Lung (tissue), 12 donors: ENCODE data around the gene IFITM10. TPM values are rescaled to one million over a fixed set of nuclear protein-coding genes. Genes with fewer than 3 reads are reported as not detected.
A peak's percentile ranks its signal among the peaks of the same experiment; 100 is the strongest.

Source experiments
- ATAC-seq: fragments of 200-7000 bp; cut with Tn5 transposase; one replicate; pipeline ENCODE4 v1.9.1; 2020; ENCODE audit warnings: moderate number of reproducible peaks; ENCODE audit not compliant: insufficient read depth, low FRiP score
- DNase-seq, 3 donors: peaks; one replicate each; pipeline ENCODE4 v3.0.0-alpha.2; 2013 to 2017
- H3K27ac ChIP-seq, 2 donors: one replicate each; pipeline ENCODE4 v1.5.1; 2013; ENCODE audit warnings: mild to moderate bottlenecking in 2 of 2, moderate library complexity in 2 of 2, control low read depth in 1 of 2, inconsistent platforms in 1 of 2, low read depth in 1 of 2, low read length in 1 of 2
- H3K27me3 ChIP-seq, 3 donors: one replicate each; pipeline ENCODE4 v1.5.1; 2013; ENCODE audit warnings: low read length in 2 of 3; ENCODE audit not compliant: control insufficient read depth in 3 of 3, insufficient read depth in 3 of 3
- H3K36me3 ChIP-seq, 4 donors: one replicate each; pipeline ENCODE4 v1.5.1; 2013; ENCODE audit warnings: low read length in 4 of 4, mild to moderate bottlenecking in 1 of 4, moderate library complexity in 1 of 4; ENCODE audit not compliant: control insufficient read depth in 4 of 4, insufficient read depth in 4 of 4
- H3K4me1 ChIP-seq, 5 donors: one replicate each; pipeline ENCODE4 v1.5.1; 2013; ENCODE audit warnings: low read length in 5 of 5, mild to moderate bottlenecking in 2 of 5, moderate library complexity in 1 of 5; ENCODE audit not compliant: control insufficient read depth in 5 of 5, insufficient read depth in 5 of 5
- H3K4me3 ChIP-seq: one replicate; pipeline ENCODE4 v1.5.1; 2013; ENCODE audit warnings: mild to moderate bottlenecking, control low read depth, moderate library complexity
- H3K9ac ChIP-seq, 2 donors: one replicate each; pipeline ENCODE4 v1.5.1; 2013; ENCODE audit warnings: low read length in 2 of 2, control low read depth in 1 of 2; ENCODE audit not compliant: insufficient read depth in 1 of 2
- H3K9me3 ChIP-seq, 4 donors: one replicate each; pipeline ENCODE4 v1.5.1; 2013; ENCODE audit warnings: low read length in 3 of 4, mild to moderate bottlenecking in 1 of 4, moderate library complexity in 1 of 4; ENCODE audit not compliant: control insufficient read depth in 4 of 4, insufficient read depth in 3 of 4
- WGBS, 2 donors: extraction: QIAGEN DNeasy Blood & Tissue Kit; methylation state at CpG; one replicate each; pipeline ENCODE4 v1.1.7; 2013; 5-methylcytosine and 5-hydroxymethylcytosine counted together
- polyA plus RNA-seq, 2 donors: library from polyadenylated mRNA; stranded (reverse); fragments of 200-250 nt; gene quantifications; one replicate each; pipeline ENCODE4 v1.2.1, GENCODE V29; 2013
- total RNA-seq, 2 donors: library from RNA; depleted of rRNA in 1 of 2; stranded (reverse); fragments of >200 nt in 1 of 2; gene quantifications; one replicate each; pipeline ENCODE4 v1.2.1, GENCODE V29; 2014 to 2021
- TF ChIP-seq, protein P1 (sequence below): IDR thresholded peaks from 2 replicates; pipeline ENCODE4 v1.5.1; 2012; ENCODE audit warnings: mild to moderate bottlenecking; ENCODE audit errors: control extremely low read depth, extremely low read depth
- donor health status: control.
- donor health status: control.
- donor health status: Bipolar disorder and iron deficiency.
- donor health status: healthy.
- donor health status: DM: yes; HTN: yes; CAD: no.

Gene IFITM10
- total and polyA plus RNA-seq, 4 donors: 0.40 to 18.8 (median 2.7) TPM

DNA sequence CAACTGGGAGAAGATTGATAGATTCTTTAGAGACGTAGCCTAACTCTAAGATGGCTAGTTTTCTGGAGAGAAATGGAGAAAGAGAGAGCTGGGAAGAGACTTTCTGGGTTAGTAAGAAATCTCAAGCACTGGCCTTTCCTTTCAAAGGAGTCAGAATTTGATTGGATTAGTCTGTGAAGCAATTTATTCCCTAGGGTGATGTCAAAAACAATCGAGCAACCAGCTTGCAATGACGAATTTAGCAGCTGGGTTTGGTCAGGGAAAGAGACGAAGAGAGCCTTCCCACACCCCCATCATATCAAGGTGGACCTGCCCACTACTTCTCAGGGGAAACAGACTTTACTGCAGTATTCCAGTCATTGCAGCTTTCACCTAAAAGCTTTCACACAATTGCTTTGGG, 42.6 kb downstream of the IFITM10 start:
- H3K9ac ChIP-seq: no peak overlapping the region
- DNase-seq (no peak), ATAC-seq (no peak)
- 40 to 71% methylated on average over 4 of the region's 4 CpGs for WGBS, 2 donors
- H3K27ac ChIP-seq: no peak overlapping the region
- no peak overlapping the region for H3K4me3 ChIP-seq
- H3K27me3 ChIP-seq: no peaks in the 10 kb centered on the region
- no peaks in the 10 kb centered on the region for H3K4me1 ChIP-seq
- no peaks in the 10 kb centered on the region for H3K36me3 ChIP-seq
- H3K9me3 ChIP-seq: no peaks in the 10 kb centered on the region
- TF ChIP-seq, protein P1, sequence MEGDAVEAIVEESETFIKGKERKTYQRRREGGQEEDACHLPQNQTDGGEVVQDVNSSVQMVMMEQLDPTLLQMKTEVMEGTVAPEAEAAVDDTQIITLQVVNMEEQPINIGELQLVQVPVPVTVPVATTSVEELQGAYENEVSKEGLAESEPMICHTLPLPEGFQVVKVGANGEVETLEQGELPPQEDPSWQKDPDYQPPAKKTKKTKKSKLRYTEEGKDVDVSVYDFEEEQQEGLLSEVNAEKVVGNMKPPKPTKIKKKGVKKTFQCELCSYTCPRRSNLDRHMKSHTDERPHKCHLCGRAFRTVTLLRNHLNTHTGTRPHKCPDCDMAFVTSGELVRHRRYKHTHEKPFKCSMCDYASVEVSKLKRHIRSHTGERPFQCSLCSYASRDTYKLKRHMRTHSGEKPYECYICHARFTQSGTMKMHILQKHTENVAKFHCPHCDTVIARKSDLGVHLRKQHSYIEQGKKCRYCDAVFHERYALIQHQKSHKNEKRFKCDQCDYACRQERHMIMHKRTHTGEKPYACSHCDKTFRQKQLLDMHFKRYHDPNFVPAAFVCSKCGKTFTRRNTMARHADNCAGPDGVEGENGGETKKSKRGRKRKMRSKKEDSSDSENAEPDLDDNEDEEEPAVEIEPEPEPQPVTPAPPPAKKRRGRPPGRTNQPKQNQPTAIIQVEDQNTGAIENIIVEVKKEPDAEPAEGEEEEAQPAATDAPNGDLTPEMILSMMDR: no peak

DNA sequence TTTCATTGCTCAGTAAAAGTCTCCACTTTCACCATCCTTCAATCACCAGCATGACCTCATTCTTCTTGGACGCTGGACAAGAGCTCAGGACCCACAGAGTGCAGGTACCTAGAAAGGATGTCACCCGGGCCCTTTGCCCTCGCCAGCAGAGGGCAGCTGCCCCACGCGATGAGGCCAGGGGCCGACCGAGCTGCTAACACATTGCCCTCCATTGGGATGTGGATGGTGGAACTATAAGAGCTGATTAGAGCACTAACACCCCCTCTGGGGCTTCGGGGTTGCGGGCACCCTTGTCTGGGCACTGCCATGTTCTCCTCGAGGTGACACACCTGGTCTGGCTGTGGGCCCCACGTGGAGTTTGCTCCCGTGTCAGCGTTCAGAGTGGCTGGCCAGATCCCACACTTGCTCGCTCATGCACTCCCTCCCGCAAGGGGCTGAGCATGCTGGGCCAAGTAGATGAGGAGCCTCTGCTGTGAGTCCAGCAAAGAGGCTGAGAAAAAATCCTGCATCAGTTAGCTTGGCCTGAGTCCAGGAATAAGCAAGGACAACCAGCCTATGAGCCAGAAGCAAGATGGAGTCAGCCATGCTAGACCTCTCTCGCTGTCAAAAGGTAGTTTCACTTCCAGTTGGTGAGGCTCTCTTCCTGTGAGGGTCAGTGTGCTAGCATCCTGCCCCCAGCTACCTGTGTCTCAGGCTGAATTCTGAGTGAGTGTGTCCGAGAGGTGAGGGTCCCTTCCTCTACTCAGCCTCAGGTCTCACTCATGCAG, 43.6 kb downstream of the IFITM10 start:
- 82 to 89% methylated on average over 17 of the region's 17 CpGs for WGBS, 2 donors
- Histone ChIP-seq H3K4me1 (no peaks in the 10 kb centered on the region), H3K36me3 (no peaks in the 10 kb centered on the region), H3K9ac (no peak overlapping the region), H3K4me3 (no peak overlapping the region), H3K9me3 (no peaks in the 10 kb centered on the region), H3K27me3 (no peaks in the 10 kb centered on the region), H3K27ac (no peak overlapping the region)
- TF ChIP-seq, protein P1: no peak
- peak in 2 of 3 donors; percentile 4 to 15 for DNase-seq
- ATAC-seq: no peak

DNA sequence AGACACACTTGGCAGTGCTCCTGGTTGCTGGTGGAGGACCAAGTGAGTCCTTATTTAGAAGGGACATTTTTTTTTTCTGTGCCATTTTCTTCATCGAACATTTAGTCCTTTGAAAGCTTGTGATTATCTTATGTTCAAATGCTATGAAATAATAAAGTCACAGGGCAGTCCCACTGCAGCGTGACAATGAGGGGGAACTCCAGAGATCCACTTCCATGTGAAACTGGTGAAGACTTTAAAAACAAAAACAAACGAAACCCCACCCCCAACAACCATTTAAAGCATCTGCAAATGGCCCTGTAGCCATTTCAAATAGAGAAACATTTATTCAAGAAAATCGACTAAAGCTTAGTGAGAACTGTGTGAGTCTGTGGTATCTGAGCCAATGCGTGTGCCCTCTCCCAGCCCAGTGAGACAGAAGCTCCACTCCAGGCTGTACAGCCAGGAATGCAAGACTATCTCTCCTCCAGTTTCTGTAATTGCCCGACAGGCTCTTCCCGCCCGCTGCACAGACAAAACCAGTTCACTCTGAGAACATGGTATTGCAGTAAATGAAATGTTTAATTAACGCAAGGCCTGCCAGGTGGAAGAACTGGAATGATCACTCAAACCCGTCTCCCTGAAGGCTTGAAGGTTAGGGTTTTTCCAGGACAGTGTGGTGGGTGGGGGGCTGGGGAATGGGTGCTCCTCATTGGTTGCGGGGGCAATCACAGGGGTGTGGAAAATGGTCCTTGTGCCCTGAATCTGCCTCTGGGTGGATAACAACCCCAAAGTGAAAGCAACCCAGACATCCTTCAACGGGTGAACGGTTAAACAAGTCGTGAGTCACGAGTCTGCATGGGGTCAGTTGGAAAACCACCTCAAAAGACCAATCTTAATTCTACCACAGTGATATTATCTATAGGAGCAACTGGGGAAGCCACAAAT, 45.0 kb downstream of the IFITM10 start:
- H3K27me3 ChIP-seq: no peaks in the 10 kb centered on the region
- ATAC-seq (no peak), DNase-seq (no peak)
- no peak overlapping the region for H3K27ac ChIP-seq
- no peaks in the 10 kb centered on the region for H3K9me3 ChIP-seq
- 57 to 81% methylated on average over 15 of the region's 15 CpGs for WGBS, 2 donors
- no peaks in the 10 kb centered on the region for H3K4me1 ChIP-seq
- TF ChIP-seq, protein P1: no peak
- H3K36me3 ChIP-seq: no peaks in the 10 kb centered on the region
- no peak overlapping the region for H3K4me3 ChIP-seq
- no peak overlapping the region for H3K9ac ChIP-seq
